T-helper 1 cell treated with Interleukin-12 subunit alpha and Interleukin-12 subunit beta and Interleukin-4 antibody, amounts not matched to agents 30 μg/mL and 1 μg/mL, for 36 hours (primary cell): ENCODE data around the gene RNF39.

Experiments used
- H3K27ac Mint-ChIP-seq: one replicate; pipeline ENCODE4 v1.8.0; 2021; ENCODE audit warnings: mild to moderate bottlenecking, mixed read lengths
- H3K27me3 Mint-ChIP-seq: one replicate; pipeline ENCODE4 v1.8.0; 2021; ENCODE audit warnings: low read depth, mixed read lengths
- H3K36me3 Mint-ChIP-seq: one replicate; pipeline ENCODE4 v1.8.0; 2021; ENCODE audit warnings: low read depth, mixed read lengths
- H3K4me1 Mint-ChIP-seq: one replicate; pipeline ENCODE4 v1.8.0; 2021; ENCODE audit warnings: low read depth, mixed read lengths
- H3K4me3 Mint-ChIP-seq: one replicate; pipeline ENCODE4 v1.8.0; 2021; ENCODE audit warnings: mild to moderate bottlenecking, moderate library complexity, mixed read lengths
- H3K9me3 Mint-ChIP-seq: one replicate; pipeline ENCODE4 v1.8.0; 2021; ENCODE audit warnings: mixed read lengths

The RNF39 gene

DNA sequence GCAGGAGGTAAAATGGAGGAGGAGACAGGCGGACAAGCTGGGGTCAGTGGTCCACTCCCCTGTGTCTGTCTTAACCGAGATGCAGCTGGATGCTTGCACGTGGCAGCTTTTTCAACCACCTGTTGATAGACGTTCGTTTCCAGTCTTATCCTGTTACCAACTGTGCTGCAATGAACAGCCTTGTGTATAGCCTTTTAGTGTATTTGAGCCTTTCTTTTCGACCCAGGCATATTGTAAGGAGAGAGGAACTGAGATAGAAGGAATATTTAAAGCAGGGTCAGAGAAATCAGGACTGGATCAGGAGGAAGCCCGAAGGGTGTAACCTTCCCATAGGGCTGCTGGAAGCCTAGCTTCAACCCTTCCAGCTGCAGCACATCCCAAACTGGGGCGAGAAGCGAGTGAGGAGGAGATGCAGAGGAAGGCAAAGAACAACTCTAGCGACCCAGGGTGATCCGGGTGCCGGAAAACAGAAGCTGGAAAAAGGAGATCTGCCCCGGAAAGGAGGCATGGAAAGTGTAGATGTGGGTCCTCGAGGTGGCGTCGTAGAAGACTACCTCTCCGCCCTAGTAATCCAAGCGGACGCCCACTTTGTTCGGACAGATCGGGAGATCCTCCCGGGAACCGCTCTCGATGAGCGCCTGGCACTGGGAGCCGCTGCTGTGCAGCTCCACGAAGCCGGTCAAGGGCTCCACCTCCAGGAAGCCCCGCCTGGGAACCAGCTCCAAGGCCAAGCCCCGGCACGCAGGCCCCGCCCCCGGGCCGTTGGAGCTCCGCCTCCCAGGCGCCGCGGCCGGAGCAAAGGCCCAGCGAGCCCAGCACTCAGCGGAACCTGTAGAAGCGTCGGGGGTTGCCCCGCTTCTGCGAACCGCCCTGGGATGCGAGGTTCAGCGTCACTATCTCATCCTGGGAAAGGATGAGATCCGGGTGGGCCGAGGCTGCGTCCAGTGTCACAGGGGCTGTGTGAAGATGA is 26.2 kb upstream of the RNF39 start:
- no peaks in the 10 kb centered on the region for H3K9me3 Mint-ChIP-seq
- peak overlapping the region; percentile 63 for H3K27ac Mint-ChIP-seq
- peaks cover 63% of the 10 kb centered on the region for H3K27me3 Mint-ChIP-seq
- H3K4me1 Mint-ChIP-seq: peaks cover 40% of the 10 kb centered on the region
- H3K4me3 Mint-ChIP-seq: peak overlapping the region; percentile 81
- no peaks in the 10 kb centered on the region for H3K36me3 Mint-ChIP-seq

DNA sequence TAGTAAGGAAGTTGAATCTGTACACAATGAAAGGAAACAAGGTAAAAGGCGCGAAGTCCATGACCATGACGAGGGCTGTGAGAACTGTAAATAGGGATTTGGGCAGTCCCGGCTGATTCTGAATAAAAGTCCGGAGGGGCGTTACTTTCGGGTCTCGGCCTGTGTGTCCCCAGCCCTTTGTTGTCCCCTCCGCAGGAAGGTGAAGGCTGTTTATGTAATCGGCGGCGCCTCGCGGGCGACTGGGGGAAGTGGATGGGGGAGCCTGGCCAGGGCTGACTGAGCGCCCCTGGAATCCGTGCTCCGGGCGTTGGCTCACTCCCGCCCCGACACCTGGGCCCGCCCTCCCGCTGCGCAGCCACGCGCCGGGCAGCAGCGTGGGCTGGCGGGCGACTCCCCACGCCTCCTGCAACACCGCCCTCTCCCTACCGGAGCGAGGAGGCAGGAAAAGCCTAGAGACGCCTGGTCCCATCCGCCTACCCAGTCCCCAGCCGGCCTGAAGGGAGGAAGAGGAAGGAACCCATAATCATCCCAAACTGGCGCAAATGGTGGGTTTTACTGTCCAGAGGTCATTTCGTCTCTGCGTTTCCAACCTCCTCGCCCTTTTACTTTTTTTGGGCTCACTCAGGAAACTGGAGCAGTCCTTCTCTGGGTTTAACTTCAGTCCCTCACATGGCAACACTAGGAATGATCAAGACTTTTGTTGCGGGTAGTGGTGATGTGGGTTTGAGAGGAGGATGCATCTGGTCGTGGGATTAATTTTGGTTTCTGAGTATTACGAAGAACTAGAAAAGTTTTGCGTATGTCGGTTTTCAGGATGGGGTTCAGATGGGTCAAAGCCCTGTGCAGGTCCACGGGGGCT is 25.2 kb upstream of the RNF39 start:
- H3K9me3 Mint-ChIP-seq: no peaks in the 10 kb centered on the region
- H3K4me1 Mint-ChIP-seq: peaks cover 40% of the 10 kb centered on the region
- peak overlapping the region; percentile 63 for H3K27ac Mint-ChIP-seq
- H3K36me3 Mint-ChIP-seq: no peaks in the 10 kb centered on the region
- peaks cover 66% of the 10 kb centered on the region for H3K27me3 Mint-ChIP-seq
- H3K4me3 Mint-ChIP-seq: peak overlapping the region; percentile 81

DNA sequence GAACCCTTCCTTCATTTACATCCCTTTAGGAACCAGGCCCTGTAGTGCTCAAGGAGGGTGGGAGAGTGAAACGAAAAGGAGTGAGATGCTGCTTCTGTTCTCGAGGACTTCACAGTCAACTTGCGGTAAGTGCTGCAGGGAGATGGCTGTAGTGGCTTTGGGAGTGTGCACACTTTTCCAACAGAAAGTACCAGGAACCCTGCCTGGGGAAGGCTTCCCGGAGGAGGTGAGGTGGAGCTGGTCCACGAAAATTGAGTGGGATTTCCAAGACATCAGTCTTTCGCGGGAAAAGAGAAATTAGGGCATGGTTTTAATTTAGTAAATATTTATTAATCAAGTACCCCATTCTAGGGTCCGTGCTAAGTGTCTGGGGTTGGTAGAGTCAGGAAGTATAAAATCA is 24.6 kb upstream of the RNF39 start:
- Mint-ChIP-seq H3K36me3 (no peaks in the 10 kb centered on the region), H3K27me3 (peaks cover 70% of the 10 kb centered on the region), H3K9me3 (no peaks in the 10 kb centered on the region), H3K4me1 (peaks cover 40% of the 10 kb centered on the region), H3K4me3 (peak overlapping the region; percentile 44), H3K27ac (no peak overlapping the region)

DNA sequence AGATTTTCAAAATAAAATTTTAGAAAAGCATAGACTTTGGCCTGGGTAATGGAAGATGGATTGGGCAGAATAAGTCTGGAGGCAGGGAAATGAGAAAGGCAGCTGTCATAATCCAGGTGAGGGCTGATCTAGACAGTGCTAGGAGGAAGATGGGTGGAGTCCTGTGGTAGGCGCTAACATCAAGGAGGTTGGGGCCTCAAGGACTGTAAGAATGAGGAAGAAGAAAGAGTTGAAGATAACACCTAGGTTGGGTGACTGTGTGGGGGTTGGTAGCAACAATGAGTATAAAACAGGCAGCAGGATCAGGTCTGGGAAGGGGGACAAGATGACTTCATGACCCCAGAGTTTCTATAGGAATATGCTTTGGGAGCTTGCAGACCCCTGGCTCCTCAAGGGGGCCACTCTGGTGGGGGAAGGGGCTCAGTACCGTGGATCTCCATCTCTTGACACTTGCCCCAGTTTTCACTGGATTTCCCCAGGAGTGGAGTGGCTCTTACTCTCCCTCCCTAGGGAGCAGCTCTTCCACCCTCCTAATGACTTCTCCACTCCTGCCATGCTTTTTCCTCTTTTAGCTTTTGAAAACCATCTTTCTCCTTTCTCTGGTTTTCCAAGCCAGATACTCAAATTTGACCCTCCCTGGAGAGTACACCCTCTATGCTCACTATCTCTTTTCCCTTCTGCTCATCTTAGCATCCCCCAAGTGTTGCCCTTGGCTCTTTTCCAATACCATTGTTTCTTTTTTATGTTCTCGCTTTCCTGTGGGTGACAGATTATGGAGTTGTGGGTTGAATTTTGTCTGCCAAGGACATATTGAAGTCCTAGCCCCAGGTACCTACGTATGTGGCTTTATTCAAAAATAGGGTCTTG is 22.6 kb upstream of the RNF39 start:
- Mint-ChIP-seq H3K4me3 (no peak overlapping the region), H3K9me3 (no peaks in the 10 kb centered on the region), H3K27ac (no peak overlapping the region), H3K36me3 (peaks cover 3% of the 10 kb centered on the region), H3K4me1 (peaks cover 36% of the 10 kb centered on the region), H3K27me3 (peaks cover 75% of the 10 kb centered on the region)

DNA sequence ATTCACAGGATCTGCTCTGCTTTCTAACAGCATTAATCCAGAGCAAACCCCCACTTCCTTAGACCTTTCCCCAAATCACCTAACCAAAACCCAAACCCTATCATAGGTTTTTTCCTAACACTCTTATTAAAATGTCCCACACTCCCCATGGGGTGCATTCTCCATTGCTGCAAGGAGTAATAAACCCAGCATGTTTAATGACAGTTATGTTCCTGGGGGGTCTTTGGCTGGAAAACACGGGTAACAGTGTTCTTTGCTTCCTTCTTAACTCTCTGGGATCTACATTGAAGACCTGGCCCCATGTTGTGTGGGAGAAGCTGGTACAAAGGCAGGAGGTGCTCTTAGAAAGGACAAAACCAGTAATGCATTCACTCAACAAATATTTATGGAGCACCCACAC is 21.3 kb upstream of the RNF39 start:
- H3K27ac Mint-ChIP-seq: no peak overlapping the region

GRCh38 chr6:30093951-30094661 is 18.5 kb upstream of the RNF39 start:
- Mint-ChIP-seq H3K27ac (no peak overlapping the region), H3K27me3 (peaks cover 86% of the 10 kb centered on the region), H3K9me3 (no peaks in the 10 kb centered on the region), H3K4me1 (peaks cover 13% of the 10 kb centered on the region), H3K36me3 (peaks cover 3% of the 10 kb centered on the region), H3K4me3 (no peak overlapping the region)

More for the DNA sequence above, 21.3 kb upstream of the RNF39 start:
- peaks cover 3% of the 10 kb centered on the region for H3K36me3 Mint-ChIP-seq
- no peak overlapping the region for H3K4me3 Mint-ChIP-seq
- H3K27me3 Mint-ChIP-seq: peaks cover 86% of the 10 kb centered on the region
- H3K9me3 Mint-ChIP-seq: no peaks in the 10 kb centered on the region
- peaks cover 28% of the 10 kb centered on the region for H3K4me1 Mint-ChIP-seq

DNA sequence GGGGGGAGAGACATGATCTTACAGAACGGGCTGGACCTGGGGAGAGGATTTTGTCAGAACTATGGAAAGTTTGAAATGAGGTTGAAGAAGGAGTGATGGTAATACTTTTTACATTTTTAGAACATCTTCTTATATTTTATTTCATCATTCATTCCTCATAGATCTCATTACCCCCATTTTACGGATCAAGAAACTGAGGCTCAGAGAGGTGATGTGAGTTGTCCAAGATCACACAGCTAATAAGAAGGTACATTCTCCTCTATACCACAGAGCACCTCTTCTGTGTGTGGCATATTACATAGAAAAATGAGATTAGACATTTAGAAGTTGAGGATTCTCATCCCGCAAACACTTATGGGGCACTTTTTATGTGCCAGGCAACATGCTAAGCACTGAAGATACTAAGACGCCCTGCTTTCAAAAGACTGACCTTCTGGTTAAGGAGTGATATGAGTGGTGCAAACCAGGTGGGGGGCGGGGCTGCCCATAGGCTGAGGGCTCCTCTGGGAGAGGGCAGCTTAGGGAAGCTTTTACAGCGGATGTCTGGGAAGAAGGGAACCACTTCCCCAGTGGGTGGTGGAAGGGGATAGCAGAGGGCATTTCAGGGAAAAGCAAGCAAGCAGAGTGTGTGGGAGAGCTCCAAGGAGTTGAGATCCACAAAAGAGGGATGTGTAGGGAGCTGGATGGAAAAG is 17.4 kb upstream of the RNF39 start:
- Mint-ChIP-seq H3K27me3 (peaks cover 84% of the 10 kb centered on the region), H3K36me3 (peaks cover 3% of the 10 kb centered on the region), H3K4me3 (no peak overlapping the region), H3K4me1 (peaks cover 9% of the 10 kb centered on the region), H3K9me3 (no peaks in the 10 kb centered on the region), H3K27ac (no peak overlapping the region)

GRCh38 chr6:30091577-30092381 is 16.2 kb upstream of the RNF39 start:
- H3K9me3 Mint-ChIP-seq: no peaks in the 10 kb centered on the region
- no peak overlapping the region for H3K27ac Mint-ChIP-seq
- peaks cover 84% of the 10 kb centered on the region for H3K27me3 Mint-ChIP-seq
- H3K4me1 Mint-ChIP-seq: peaks cover 3% of the 10 kb centered on the region
- peaks cover 3% of the 10 kb centered on the region for H3K36me3 Mint-ChIP-seq
- H3K4me3 Mint-ChIP-seq: no peak overlapping the region

DNA sequence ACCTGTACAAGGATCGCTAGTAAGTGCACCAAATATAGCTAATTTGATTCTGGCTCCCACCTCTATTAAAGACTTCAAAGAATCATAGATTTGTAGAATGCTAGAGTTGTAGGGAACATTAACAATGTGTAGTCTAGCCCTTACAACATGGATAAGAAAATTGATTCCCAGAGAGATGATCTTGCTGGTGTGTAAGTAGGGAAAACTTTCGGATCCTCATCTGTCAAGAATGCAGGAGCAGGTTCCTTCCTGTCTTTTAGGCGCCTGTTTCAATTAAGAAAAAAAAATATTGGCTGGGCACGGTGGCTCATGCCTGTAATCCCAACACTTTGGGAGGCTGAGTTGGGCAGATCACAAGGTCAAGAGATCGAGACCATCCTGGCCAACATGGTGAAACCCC is 12.3 kb upstream of the RNF39 start:
- no peaks in the 10 kb centered on the region for H3K9me3 Mint-ChIP-seq
- no peaks in the 10 kb centered on the region for H3K36me3 Mint-ChIP-seq
- peaks cover 75% of the 10 kb centered on the region for H3K27me3 Mint-ChIP-seq
- H3K4me3 Mint-ChIP-seq: no peak overlapping the region
- H3K27ac Mint-ChIP-seq: no peak overlapping the region
- no peaks in the 10 kb centered on the region for H3K4me1 Mint-ChIP-seq

DNA sequence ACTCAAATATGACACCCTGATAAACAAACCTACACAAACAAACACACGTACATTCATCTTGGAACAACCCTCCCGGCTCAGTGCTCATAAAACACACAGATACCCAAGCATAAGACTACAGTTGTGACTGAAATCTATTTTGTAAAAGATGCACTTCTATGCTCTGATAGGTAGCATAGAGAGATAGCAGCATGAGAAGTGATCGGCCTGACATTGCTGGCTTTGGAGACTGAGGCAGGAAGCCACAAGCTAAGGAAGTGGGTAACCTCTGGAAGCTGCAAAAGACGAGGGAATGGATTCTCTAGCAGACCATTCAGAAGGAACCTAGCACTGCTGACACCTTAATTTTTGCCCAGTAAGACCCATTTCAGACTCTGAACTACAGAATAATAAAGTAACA is 1.6 kb upstream of the RNF39 start:
- H3K4me3 Mint-ChIP-seq: peak overlapping the region; percentile 4
- peaks cover 9% of the 10 kb centered on the region for H3K36me3 Mint-ChIP-seq
- H3K9me3 Mint-ChIP-seq: no peaks in the 10 kb centered on the region
- peaks cover 73% of the 10 kb centered on the region for H3K27me3 Mint-ChIP-seq
- no peak overlapping the region for H3K27ac Mint-ChIP-seq
- peaks cover 23% of the 10 kb centered on the region for H3K4me1 Mint-ChIP-seq

GRCh38 chr6:30075790-30076732 is 492 bp upstream of the RNF39 start:
- Mint-ChIP-seq H3K36me3 (peaks cover 15% of the 10 kb centered on the region), H3K9me3 (no peaks in the 10 kb centered on the region), H3K4me3 (peak overlapping the region; percentile 58), H3K27ac (no peak overlapping the region), H3K4me1 (peaks cover 28% of the 10 kb centered on the region), H3K27me3 (peaks cover 83% of the 10 kb centered on the region)
